Measurements from ENCODE around the gene NACC2. TPM values are rescaled to one million over a fixed set of nuclear protein-coding genes. Genes with fewer than 3 reads are reported as not detected.

The NACC2 gene
- total RNA-seq, 1 donor from 2014 or later, result 5.4 TPM

DNA sequence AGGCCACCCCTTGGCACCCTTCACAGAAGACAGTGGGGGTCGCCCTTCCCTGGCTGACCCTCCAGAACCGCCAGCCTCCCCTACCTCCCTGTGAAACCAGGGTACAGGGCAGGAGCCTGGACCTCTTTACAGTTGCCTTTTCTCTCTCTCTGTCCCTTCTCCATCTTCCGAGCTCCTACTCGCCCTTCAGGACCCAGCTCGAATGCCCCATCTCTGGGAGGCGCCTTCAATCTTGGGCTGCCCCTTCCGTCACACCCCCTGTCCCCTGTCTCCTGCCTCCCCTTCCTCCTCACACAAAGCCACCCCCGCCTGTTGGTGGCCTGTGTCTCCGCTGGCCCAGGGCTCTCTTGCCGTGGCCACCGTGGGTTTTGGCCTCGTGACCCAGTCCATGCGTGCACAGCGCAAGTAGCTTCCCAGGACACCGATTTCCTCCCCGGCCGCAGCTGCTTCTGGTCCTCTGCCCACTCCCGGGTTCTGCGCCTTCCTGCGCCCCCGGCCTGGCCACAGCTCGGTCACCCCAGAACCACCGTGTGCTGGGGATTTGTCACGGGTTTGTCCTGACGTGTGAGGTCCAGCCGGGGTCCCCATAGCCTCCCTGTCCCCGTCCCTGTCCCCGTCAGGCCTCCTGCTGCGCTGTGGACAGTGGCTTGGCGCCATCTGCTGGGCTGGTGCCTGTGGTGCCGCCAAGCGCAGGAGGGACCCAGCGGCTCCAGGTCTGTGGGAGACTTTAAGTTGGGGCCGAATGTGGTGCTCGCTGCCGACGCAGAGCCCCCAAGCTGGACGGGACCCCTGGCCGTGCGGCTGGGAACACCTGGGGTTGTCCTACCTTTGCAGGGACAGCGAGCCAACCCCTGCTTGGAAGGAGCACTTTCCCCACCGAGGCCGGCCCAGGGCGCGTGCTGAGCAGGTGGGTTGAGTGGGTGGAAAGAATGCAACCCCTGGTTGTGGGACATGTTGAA is 27.6 kb upstream of the NACC2 start:
- Mint-ChIP-seq H3K4me1 (ENCODE audit: low read depth) (peaks cover 2% of the 10 kb centered on the region), H3K27ac (no peak overlapping the region), H3K9me3 (no peaks in the 10 kb centered on the region), H3K27me3 (ENCODE audit: low read depth) (no peaks in the 10 kb centered on the region), H3K4me3 (ENCODE audit: low read depth) (no peak overlapping the region), H3K36me3 (ENCODE audit: low read depth) (no peaks in the 10 kb centered on the region)
- intact Hi-C loops (cut with micrococcal nuclease), result loop anchor here (1.0 to 2.0 kb wide), 2 partner anchors 33 to 156 kb away; no protein-coding TSS in a partner anchor
- DNase-seq (ENCODE audit: low spot score), result peak; percentile 65

- H3K27ac Mint-ChIP-seq, result no peak overlapping the region
- H3K27me3 Mint-ChIP-seq (ENCODE audit: low read depth), result no peaks in the 10 kb centered on the region
- H3K4me3 Mint-ChIP-seq (ENCODE audit: low read depth), result no peak overlapping the region
- intact Hi-C loops (cut with micrococcal nuclease), result loop anchor here (2.0 kb wide), 1 partner anchor 155 kb away; no protein-coding TSS in a partner anchor
- no peak for DNase-seq (ENCODE audit: low spot score)
- H3K4me1 Mint-ChIP-seq (ENCODE audit: low read depth), result peaks cover 2% of the 10 kb centered on the region
- no peaks in the 10 kb centered on the region for H3K9me3 Mint-ChIP-seq
- no peaks in the 10 kb centered on the region for H3K36me3 Mint-ChIP-seq (ENCODE audit: low read depth)
Measured at GRCh38 chr9:136121801-136122200, 26.7 kb upstream of the NACC2 start.

DNA sequence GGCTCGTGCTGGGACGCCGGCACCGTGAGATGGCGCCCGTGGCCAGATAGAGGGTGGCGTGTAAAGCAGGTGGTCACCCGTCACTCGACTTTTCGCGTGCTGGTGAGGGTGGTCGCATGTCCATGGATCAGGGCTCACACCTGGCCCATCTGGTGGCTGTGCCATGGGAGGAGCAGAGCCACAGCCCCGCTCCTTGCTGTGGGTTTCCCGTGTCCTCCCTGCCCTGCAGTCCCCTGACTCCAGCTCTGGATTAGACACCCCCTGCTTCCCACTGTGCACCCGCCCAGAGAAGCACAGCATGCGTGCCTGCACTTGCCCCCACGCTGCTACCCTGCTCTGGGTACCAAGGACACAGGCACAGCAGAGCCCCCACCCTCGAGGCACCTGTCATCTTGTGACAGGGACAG is 25.4 kb upstream of the NACC2 start:
- Mint-ChIP-seq H3K27ac (no peak overlapping the region), H3K9me3 (no peaks in the 10 kb centered on the region), H3K4me1 (ENCODE audit: low read depth) (peaks cover 2% of the 10 kb centered on the region), H3K36me3 (ENCODE audit: low read depth) (peaks cover 5% of the 10 kb centered on the region), H3K27me3 (ENCODE audit: low read depth) (no peaks in the 10 kb centered on the region), H3K4me3 (ENCODE audit: low read depth) (peak overlapping the region; percentile 45)
- intact Hi-C loops (cut with micrococcal nuclease), result no loop called here
- DNase-seq (ENCODE audit: low spot score), result no peak

- Mint-ChIP-seq H3K4me1 (ENCODE audit: low read depth) (peaks cover 2% of the 10 kb centered on the region), H3K27me3 (ENCODE audit: low read depth) (no peaks in the 10 kb centered on the region), H3K36me3 (ENCODE audit: low read depth) (peaks cover 10% of the 10 kb centered on the region), H3K4me3 (ENCODE audit: low read depth) (peak overlapping the region; percentile 82), H3K27ac (no peak overlapping the region), H3K9me3 (no peaks in the 10 kb centered on the region)
- intact Hi-C loops (cut with micrococcal nuclease), result loop anchor here (1.0 to 10.0 kb wide), 3 partner anchors 125 to 285 kb away; partner anchors contain the start of genes QSOX2, SNAPC4 and UBAC1
- no peak for DNase-seq (ENCODE audit: low spot score)
Measured at GRCh38 chr9:136119883-136120393, 24.8 kb upstream of the NACC2 start.

- DNase-seq (ENCODE audit: low spot score), result no peak
- H3K36me3 Mint-ChIP-seq (ENCODE audit: low read depth), result peaks cover 16% of the 10 kb centered on the region
- H3K27me3 Mint-ChIP-seq (ENCODE audit: low read depth), result no peaks in the 10 kb centered on the region
- peaks cover 4% of the 10 kb centered on the region for H3K4me1 Mint-ChIP-seq (ENCODE audit: low read depth)
- intact Hi-C loops (cut with micrococcal nuclease), result loop anchor here (1.0 to 10.0 kb wide), 3 partner anchors 126 to 286 kb away; partner anchors contain the start of genes QSOX2, SNAPC4 and UBAC1
- H3K9me3 Mint-ChIP-seq, result no peaks in the 10 kb centered on the region
- H3K4me3 Mint-ChIP-seq (ENCODE audit: low read depth), result peak overlapping the region; percentile 82
- peak overlapping the region; percentile 78 for H3K27ac Mint-ChIP-seq
Measured at GRCh38 chr9:136119061-136119882, 24.2 kb upstream of the NACC2 start.

GRCh38 chr9:136118320-136119060 is 23.4 kb upstream of the NACC2 start, which contains the start of gene TMEM250:
TMEM250 (minus strand) TSS chr9:136118875; CDS start chr9:136116900, 1,975 bp downstream.
- H3K4me1 Mint-ChIP-seq (ENCODE audit: low read depth), result peaks cover 9% of the 10 kb centered on the region
- peak within 1 kb of the TSS; percentile 78 for H3K27ac Mint-ChIP-seq
- H3K36me3 Mint-ChIP-seq (ENCODE audit: low read depth), result peaks cover 22% of the 10 kb centered on the region
- H3K9me3 Mint-ChIP-seq, result no peaks in the 10 kb centered on the region
- H3K27me3 Mint-ChIP-seq (ENCODE audit: low read depth), result no peaks in the 10 kb centered on the region
- H3K4me3 Mint-ChIP-seq (ENCODE audit: low read depth), result peak within 1 kb of the TSS; percentile 83
- DNase-seq (ENCODE audit: low spot score), result peak; percentile 95
- intact Hi-C loops (cut with micrococcal nuclease), result loop anchor here (1.0 to 10.0 kb wide), 5 partner anchors 9 to 286 kb away; partner anchors contain the start of genes CAMSAP1, QSOX2, SNAPC4 and UBAC1

DNA sequence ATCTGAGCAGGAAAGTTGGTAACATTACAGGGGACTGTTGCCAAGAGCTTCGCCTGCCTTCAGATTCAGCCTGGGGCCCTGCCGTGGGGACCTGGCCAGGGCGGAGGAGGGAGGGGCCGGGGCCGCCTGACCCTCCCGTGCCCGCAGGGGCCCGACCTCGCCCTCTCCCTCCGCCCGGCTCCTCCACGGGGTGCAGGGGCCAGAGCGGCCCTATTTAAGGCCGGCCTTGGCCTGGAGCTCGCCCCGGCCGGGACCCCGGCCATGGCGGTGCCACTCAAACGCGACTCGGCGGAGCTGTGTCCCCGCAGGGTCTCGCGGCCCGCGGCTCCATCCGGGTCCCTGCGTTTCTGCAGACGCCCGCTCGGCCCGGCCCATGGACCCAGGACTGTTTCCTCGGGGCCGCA is 22.8 kb upstream of the NACC2 start:
- H3K4me3 Mint-ChIP-seq (ENCODE audit: low read depth), result peak overlapping the region; percentile 83
- peak overlapping the region; percentile 70 for H3K27ac Mint-ChIP-seq
- H3K4me1 Mint-ChIP-seq (ENCODE audit: low read depth), result peaks cover 15% of the 10 kb centered on the region
- H3K9me3 Mint-ChIP-seq, result no peaks in the 10 kb centered on the region
- H3K27me3 Mint-ChIP-seq (ENCODE audit: low read depth), result no peaks in the 10 kb centered on the region
- DNase-seq (ENCODE audit: low spot score), result no peak
- peaks cover 25% of the 10 kb centered on the region for H3K36me3 Mint-ChIP-seq (ENCODE audit: low read depth)
- intact Hi-C loops (cut with micrococcal nuclease), result loop anchor here (1.0 to 10.0 kb wide), 4 partner anchors 9 to 287 kb away; partner anchors contain the start of genes CAMSAP1, QSOX2 and SNAPC4

GRCh38 chr9:136117291-136117915 is 22.3 kb upstream of the NACC2 start:
- Mint-ChIP-seq H3K9me3 (no peaks in the 10 kb centered on the region), H3K36me3 (ENCODE audit: low read depth) (peaks cover 25% of the 10 kb centered on the region)

DNA sequence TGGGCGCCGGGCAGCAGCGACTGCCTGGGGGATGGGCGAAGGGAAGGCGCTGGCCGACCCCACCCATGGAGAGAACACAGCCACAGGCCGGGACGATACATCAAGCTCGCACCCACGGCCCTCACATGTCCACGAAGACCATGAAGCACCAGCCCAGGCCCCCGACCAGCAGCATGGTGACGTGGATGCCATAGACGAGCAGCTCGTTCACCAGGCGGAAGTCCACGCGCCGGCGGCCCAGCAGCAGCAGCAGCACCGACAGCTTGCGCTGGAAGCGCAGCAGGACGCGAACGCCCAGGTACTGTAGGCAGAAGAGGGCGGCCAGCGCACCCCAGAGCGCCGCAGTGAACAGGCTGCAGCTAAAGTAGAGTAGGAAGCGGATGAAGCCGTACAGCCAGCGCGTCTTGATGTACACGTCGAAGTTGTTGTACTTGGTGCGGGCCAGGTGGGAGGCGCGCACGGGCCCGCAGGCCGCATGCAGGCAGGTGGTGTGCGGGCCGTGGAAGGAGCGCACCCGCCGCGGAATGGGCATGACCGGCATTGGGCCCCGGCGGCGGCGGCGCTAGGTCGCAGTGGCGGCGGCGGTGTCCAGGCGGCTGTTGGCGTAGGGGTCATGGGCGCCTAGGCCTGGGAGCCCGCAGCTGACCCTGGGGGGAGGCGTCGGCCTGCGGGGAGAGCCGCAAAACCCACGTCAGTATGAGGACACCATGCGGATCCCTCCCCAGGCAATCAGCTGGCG is 21.4 kb upstream of the NACC2 start:
- Mint-ChIP-seq H3K27ac (no peak overlapping the region), H3K4me1 (ENCODE audit: low read depth) (peaks cover 21% of the 10 kb centered on the region), H3K4me3 (ENCODE audit: low read depth) (peak overlapping the region; percentile 30), H3K27me3 (ENCODE audit: low read depth) (no peaks in the 10 kb centered on the region), H3K36me3 (ENCODE audit: low read depth) (peaks cover 27% of the 10 kb centered on the region), H3K9me3 (no peaks in the 10 kb centered on the region)
- intact Hi-C loops (cut with micrococcal nuclease), result loop anchor here (10.0 kb wide), 2 partner anchors 128 to 288 kb away; partner anchors contain the start of genes QSOX2 and SNAPC4
- no peak for DNase-seq (ENCODE audit: low spot score)

More at GRCh38 chr9:136117291-136117915, 22.3 kb upstream of the NACC2 start:
- Mint-ChIP-seq H3K4me3 (ENCODE audit: low read depth) (peak overlapping the region; percentile 83), H3K4me1 (ENCODE audit: low read depth) (peaks cover 16% of the 10 kb centered on the region), H3K27ac (peak overlapping the region; percentile 70), H3K27me3 (ENCODE audit: low read depth) (no peaks in the 10 kb centered on the region)
- intact Hi-C loops (cut with micrococcal nuclease), result loop anchor here (10.0 kb wide), 2 partner anchors 127 to 287 kb away; partner anchors contain the start of genes QSOX2 and SNAPC4
- no peak for DNase-seq (ENCODE audit: low spot score)

DNA sequence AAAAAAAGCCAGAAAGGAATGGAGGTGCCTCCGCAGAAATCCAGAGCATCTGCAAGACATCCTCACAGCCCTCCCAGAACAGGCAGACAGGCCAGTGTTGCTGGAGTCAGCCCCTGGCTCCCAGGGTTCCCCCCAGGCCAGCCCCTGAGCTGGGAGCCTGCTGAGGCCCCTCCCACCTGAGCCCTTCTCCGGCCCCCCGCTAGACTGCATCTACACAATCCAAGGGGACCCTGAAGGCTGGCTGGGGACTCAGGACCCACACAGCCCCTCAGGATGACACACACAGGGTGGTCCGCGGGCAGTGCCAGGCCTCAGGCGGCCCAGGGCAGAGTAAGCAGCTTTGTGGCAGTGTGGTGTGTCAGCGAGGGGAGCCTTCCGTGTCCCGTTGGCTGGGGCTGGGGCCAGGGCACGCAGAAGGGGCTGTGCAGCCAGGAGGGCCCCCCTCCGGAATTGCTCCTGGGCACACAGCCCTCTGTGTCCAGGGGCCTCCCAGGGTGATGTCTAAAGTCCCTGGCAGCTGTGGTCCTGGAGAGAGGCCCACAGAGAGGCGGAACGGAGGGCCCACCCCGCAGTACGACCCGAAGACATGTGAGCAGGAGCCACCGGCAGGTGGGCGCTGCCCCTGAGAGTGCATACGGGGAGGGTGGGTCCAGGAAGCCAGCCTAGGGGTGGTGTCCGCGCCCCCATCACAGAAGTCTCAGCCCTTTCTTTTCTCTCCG is 20.7 kb upstream of the NACC2 start:
- intact Hi-C loops (cut with micrococcal nuclease), result loop anchor here (10.0 kb wide), 2 partner anchors 129 to 289 kb away; partner anchors contain the start of genes QSOX2 and SNAPC4
- H3K36me3 Mint-ChIP-seq (ENCODE audit: low read depth), result peaks cover 27% of the 10 kb centered on the region
- no peaks in the 10 kb centered on the region for H3K27me3 Mint-ChIP-seq (ENCODE audit: low read depth)
- peaks cover 25% of the 10 kb centered on the region for H3K4me1 Mint-ChIP-seq (ENCODE audit: low read depth)
- H3K4me3 Mint-ChIP-seq (ENCODE audit: low read depth), result no peak overlapping the region
- no peaks in the 10 kb centered on the region for H3K9me3 Mint-ChIP-seq
- DNase-seq (ENCODE audit: low spot score), result no peak
- no peak overlapping the region for H3K27ac Mint-ChIP-seq
